Fibroblast of lung (primary cell): ENCODE measurements around the gene MYO3B. TPM values are rescaled to one million over a fixed set of nuclear protein-coding genes. Genes with fewer than 3 reads are reported as not detected.

Source experiments
- DNase-seq, 2 donors: peaks; one replicate each; pipeline versions ENCODE4 v3.0.0 to v3.0.0-alpha.2; 2010; ENCODE audit warnings: low read depth in 2 of 2
- H2AFZ ChIP-seq: 2 replicates; pipeline ENCODE4 v1.5.1; 2012; ENCODE audit warnings: low read length, control low read depth, inconsistent platforms
- H3K27ac ChIP-seq: 2 replicates; pipeline ENCODE4 v1.5.1; 2011; ENCODE audit warnings: low read length, control low read depth; ENCODE audit not compliant: insufficient read depth
- H3K27me3 ChIP-seq: 2 replicates; pipeline ENCODE4 v1.5.1; 2011; ENCODE audit warnings: mild to moderate bottlenecking, low read length; ENCODE audit not compliant: control insufficient read depth, insufficient read depth
- H3K36me3 ChIP-seq: 2 replicates; pipeline ENCODE4 v1.5.1; 2011; ENCODE audit warnings: low read length; ENCODE audit not compliant: control insufficient read depth, insufficient read depth
- H3K4me1 ChIP-seq: 2 replicates; pipeline ENCODE4 v1.5.1; 2011; ENCODE audit warnings: low read length; ENCODE audit not compliant: control insufficient read depth, insufficient read depth; ENCODE audit errors: extremely low read depth
- H3K4me2 ChIP-seq: 2 replicates; pipeline ENCODE4 v1.5.1; 2011; ENCODE audit warnings: low read length, control low read depth; ENCODE audit not compliant: insufficient read depth; ENCODE audit errors: extremely low read depth
- H3K4me3 ChIP-seq, 4 experiments: fragments of 200-600 bp in 1 of 4; sonication (generic) in 1 of 4; replicated peaks in 1 of 4; 2 replicates each; pipeline ENCODE4 v1.5.1; 2011 to 2016; ENCODE audit warnings: low read length in 4 of 4, low read depth in 3 of 4, mild to moderate bottlenecking in 3 of 4, control low read depth in 2 of 4, inconsistent platforms in 1 of 4, mixed read lengths in 1 of 4; ENCODE audit not compliant: insufficient read depth in 1 of 4; ENCODE audit errors: control extremely low read depth in 1 of 4
- H3K79me2 ChIP-seq: 2 replicates; pipeline ENCODE4 v1.5.1; 2012; ENCODE audit warnings: mild to moderate bottlenecking, low read length, inconsistent platforms; ENCODE audit not compliant: control insufficient read depth, insufficient read depth
- H3K9ac ChIP-seq: 2 replicates; pipeline ENCODE4 v1.5.1; 2011; ENCODE audit warnings: mild to moderate bottlenecking, low read length, control low read depth; ENCODE audit not compliant: insufficient read depth
- H3K9me3 ChIP-seq: 2 replicates; pipeline ENCODE4 v1.5.1; 2012; ENCODE audit warnings: low read depth, low read length; ENCODE audit not compliant: control insufficient read depth, insufficient read depth
- H4K20me1 ChIP-seq: 2 replicates; pipeline ENCODE4 v1.5.1; 2011; ENCODE audit warnings: low read length; ENCODE audit not compliant: control insufficient read depth, insufficient read depth; ENCODE audit errors: extremely low read depth
- CTCF ChIP-seq, 2 donors: IDR thresholded peaks in 1 of 2; conservative IDR thresholded peaks in 1 of 2; 1 replicate in 1 of 2; 2 replicates in 1 of 2; pipeline ENCODE4 v1.5.1; 2011 to 2012; ENCODE audit warnings: low read length in 2 of 2, control low read depth in 1 of 2, inconsistent platforms in 1 of 2, low read depth in 1 of 2, mild to moderate bottlenecking in 1 of 2
- EZH2 ChIP-seq: IDR thresholded peaks from 2 replicates; pipeline ENCODE4 v1.5.1; 2012; ENCODE audit warnings: low read length, control low read depth, mild to moderate bottlenecking; ENCODE audit errors: missing control alignments
- polyA plus RNA-seq, 2 donors: library from polyadenylated mRNA; depleted of rRNA in 1 of 2; stranded (reverse) in 1 of 2; unstranded in 1 of 2; fragments of >200 nt; gene quantifications; 2 replicates each; pipeline ENCODE4 v1.2.1, GENCODE V29; 2011 to 2012; ENCODE audit warnings: missing spikeins in 1 of 2
- total RNA-seq: library from RNA; depleted of rRNA; stranded (reverse); fragments of >200 nt; gene quantifications from 2 replicates; pipeline ENCODE4 v1.2.1, GENCODE V29; 2014

MYO3B gene
- total and polyA plus RNA-seq, 2 donors (not counting 1 experiment from before 2014, with no cell fraction given), result 0.06 to 0.50 TPM

- Histone ChIP-seq H3K4me2 (no peak overlapping the region), H3K79me2 (no peaks in the 10 kb centered on the region), H3K27me3 (no peaks in the 10 kb centered on the region), H3K4me3 (no peak overlapping the region), H3K36me3 (no peaks in the 10 kb centered on the region), H3K9ac (no peak overlapping the region), H3K9me3 (no peaks in the 10 kb centered on the region), H3K4me1 (no peaks in the 10 kb centered on the region), H4K20me1 (no peaks in the 10 kb centered on the region), H3K27ac (no peak overlapping the region), H2AFZ (no peak overlapping the region)
- TF ChIP-seq CTCF (conservative IDR thresholded peaks at IDR 0.05 in 1 of 2, IDR thresholded peaks at IDR 0.05 in 1 of 2; ENCODE audit: low read depth in 1 of 2, low read length in 2 of 2) (no peak), EZH2 (no peak)
- no peak for DNase-seq
These were observed 143.0 kb downstream of the MYO3B start for GRCh38 chr2:170320948-170321347.

GRCh38 chr2:170321526-170321925, 143.6 kb downstream of the MYO3B start:
- H3K9ac ChIP-seq, result no peak overlapping the region
- TF ChIP-seq EZH2 (no peak), CTCF (conservative IDR thresholded peaks at IDR 0.05 in 1 of 2, IDR thresholded peaks at IDR 0.05 in 1 of 2; ENCODE audit: low read depth in 1 of 2, low read length in 2 of 2) (no peak)
- no peak overlapping the region for H2AFZ ChIP-seq
- no peak overlapping the region for H3K27ac ChIP-seq
- no peak for DNase-seq
- no peaks in the 10 kb centered on the region for H3K79me2 ChIP-seq
- H4K20me1 ChIP-seq, result no peaks in the 10 kb centered on the region
- no peaks in the 10 kb centered on the region for H3K4me1 ChIP-seq
- no peak overlapping the region for H3K4me2 ChIP-seq
- no peaks in the 10 kb centered on the region for H3K9me3 ChIP-seq
- H3K4me3 ChIP-seq, result no peak overlapping the region
- H3K36me3 ChIP-seq, result no peaks in the 10 kb centered on the region
- H3K27me3 ChIP-seq, result no peaks in the 10 kb centered on the region

- TF ChIP-seq CTCF (conservative IDR thresholded peaks at IDR 0.05 in 1 of 2, IDR thresholded peaks at IDR 0.05 in 1 of 2; ENCODE audit: low read depth in 1 of 2, low read length in 2 of 2) (no peak), EZH2 (no peak)
- Histone ChIP-seq H4K20me1 (no peaks in the 10 kb centered on the region), H3K9ac (no peak overlapping the region), H2AFZ (no peak overlapping the region), H3K27me3 (no peaks in the 10 kb centered on the region), H3K4me3 (no peak overlapping the region), H3K9me3 (no peaks in the 10 kb centered on the region), H3K79me2 (no peaks in the 10 kb centered on the region), H3K4me2 (no peak overlapping the region), H3K27ac (no peak overlapping the region), H3K4me1 (no peaks in the 10 kb centered on the region), H3K36me3 (no peaks in the 10 kb centered on the region)
- DNase-seq, result no peak
These were observed 144.3 kb downstream of the MYO3B start for GRCh38 chr2:170322140-170322766.
